ENCODE data around the gene FAM170B. TPM values are rescaled to one million over a fixed set of nuclear protein-coding genes. Genes with fewer than 3 reads are reported as not detected.

The FAM170B gene
- total RNA-seq (2014; rRNA removed; shearing (Covaris generic)), result not detected in 2 replicates

DNA sequence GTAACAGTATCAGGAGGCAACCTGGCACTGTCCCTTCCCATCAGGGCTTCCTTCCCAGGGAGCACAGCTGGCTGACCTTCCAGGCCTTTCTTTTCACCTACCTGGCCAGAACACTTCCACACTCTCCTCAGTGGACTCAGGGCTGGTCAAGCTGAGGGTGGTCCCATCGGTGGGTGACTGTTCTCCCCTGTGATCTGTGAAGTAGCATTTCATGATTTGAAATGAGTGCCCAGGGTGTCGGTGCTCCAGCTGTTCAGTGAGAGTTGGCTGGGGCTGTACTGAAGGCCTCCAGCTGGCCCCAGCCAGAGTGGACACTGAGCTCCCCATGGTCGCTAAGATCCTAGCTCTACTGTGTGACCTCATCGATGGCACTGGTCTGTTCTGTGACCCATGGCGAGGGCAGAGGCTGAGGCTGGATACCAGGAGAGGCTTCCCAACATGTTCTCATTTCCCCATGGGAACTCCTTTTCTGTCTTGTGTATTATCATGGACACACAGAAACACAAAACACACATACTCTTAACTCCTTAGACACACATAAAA, at the start of gene FAM170B:
FAM170B (minus strand) TSS at position 316 of the 543 bp plus-strand sequence; CDS start at position 213, 103 bp downstream.
- in situ Hi-C loops (cut with HindIII; ENCODE audit: low sequenced_read_pairs), result no loop called here
- no peak for DNase-seq (ENCODE audit: low spot score)

DNA sequence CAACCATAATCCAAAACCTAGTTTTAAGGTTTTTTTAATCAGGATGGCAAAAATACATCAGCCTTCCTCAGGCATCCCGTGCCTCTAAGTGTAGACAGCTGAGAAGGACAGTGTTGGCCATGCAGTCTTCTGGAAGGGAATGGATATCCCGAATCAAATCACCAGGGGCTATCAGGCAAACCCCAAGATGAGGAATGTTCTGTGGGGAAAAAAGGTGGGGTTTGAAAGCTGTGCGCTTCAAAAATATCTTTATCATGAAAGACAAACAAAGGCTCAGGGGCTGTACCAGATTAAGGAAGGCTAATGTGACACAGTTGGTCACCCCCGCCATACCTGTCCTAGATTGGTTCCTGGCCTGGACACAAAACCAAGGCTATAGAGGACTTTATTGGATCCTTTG, 49.0 kb upstream of the FAM170B start:
- in situ Hi-C loops (cut with HindIII; ENCODE audit: low sequenced_read_pairs), result no loop called here
- no peak for DNase-seq (ENCODE audit: low spot score)

DNA sequence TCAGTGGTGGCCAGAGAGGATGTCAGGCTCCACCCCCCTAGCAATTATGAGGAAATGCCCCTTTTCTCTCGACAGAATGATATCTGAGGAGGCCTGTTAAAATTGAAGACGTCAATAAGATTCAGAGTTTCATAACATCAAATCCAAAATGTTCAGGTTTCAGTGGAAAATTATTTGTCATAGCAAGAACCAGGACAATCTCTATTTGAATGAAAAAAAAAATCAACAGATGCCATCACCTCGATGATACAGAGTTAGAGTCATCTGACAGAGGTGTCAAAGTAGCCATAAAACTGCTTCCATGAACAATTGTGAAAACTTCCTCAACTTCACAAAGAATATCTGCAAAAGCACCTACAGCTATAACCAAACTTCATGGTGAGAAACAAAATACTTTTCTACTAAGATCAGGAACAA, 46.6 kb upstream of the FAM170B start:
- in situ Hi-C loops (cut with HindIII; ENCODE audit: low sequenced_read_pairs), result no loop called here
- no peak for DNase-seq (ENCODE audit: low spot score)

DNA sequence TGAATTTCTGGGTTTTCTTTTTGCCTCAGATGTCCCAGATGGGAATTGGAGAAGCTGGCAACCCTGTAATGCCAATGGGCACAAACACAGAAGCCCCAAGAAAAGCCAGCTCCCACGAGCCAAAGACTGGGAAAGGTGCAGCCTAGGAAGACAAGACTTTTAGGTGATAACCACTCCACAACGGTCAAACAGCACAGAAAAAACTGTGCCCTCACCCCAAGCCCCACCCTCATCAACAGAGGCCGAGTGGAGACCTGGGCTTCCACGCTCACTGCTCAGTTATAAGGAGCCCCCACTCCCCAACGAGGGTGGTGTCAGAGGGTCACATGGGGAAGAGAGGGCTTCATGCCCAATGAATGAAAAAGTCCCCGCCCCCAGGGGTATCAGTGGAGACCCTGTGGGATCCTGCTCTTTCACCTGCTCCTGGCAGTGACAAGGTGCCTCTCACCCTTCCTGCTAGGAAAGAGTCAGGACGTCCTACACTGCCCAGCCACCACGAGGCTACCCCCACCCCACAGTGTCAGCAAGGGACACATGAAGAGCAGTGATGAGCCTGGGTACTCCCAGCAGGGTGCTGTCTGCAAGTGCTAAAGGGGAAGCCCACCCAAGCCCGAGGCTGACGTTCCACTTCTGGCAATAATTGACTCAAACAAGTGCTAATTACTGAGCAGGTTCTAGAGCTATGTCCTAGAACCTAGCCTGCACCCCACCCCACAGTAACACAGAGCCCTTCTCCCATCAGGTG, 46.0 kb upstream of the FAM170B start:
- in situ Hi-C loops (cut with HindIII; ENCODE audit: low sequenced_read_pairs), result no loop called here
- no peak for DNase-seq (ENCODE audit: low spot score)

DNA sequence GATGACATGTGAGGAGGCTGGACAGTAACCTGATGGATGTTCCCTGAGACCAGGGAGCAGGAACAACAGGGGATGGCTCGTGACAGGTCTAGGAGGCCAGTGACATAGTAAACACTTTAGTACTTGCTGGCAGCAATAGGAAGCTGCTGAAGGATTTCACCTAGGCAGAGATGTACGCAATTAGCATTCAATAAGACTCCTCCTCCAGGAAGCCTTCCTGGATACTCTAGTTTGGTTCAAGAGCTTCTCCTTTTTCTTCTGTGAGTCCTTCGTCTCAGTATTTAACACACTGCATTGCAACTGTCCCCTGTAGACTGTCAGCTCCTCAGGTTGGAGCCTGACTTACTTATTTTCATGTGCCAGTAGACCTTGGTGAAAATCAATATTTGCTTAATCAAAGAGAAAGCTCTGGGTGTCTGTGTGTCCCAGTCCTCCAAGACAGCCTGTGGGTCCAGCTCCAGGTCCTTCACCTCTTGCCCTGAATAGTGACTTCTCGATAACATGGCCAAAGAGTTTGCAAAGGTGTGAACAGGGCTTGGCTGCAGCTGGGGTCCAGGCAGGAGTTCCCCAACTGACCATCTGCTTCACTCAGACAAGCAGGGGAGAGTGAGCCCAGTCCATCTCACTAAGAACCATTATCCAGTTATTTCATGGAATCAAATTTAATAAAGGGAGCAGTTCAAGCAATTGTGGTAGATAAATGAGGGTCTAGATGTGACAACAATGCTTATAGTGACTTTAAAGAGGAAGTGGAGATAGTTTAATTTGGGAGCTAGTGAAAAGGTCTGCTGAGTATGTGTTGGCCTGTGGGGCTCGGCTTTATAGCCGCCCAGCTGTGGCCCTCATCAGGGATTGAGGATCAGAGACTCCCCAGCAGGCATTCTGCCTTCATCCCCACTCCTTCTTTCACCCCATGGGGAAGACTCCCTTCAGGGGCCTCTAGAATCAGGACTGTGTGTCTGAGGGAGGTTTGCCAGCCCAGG, 45.0 kb upstream of the FAM170B start:
- in situ Hi-C loops (cut with HindIII; ENCODE audit: low sequenced_read_pairs), result no loop called here
- DNase-seq (ENCODE audit: low spot score), result no peak

DNA sequence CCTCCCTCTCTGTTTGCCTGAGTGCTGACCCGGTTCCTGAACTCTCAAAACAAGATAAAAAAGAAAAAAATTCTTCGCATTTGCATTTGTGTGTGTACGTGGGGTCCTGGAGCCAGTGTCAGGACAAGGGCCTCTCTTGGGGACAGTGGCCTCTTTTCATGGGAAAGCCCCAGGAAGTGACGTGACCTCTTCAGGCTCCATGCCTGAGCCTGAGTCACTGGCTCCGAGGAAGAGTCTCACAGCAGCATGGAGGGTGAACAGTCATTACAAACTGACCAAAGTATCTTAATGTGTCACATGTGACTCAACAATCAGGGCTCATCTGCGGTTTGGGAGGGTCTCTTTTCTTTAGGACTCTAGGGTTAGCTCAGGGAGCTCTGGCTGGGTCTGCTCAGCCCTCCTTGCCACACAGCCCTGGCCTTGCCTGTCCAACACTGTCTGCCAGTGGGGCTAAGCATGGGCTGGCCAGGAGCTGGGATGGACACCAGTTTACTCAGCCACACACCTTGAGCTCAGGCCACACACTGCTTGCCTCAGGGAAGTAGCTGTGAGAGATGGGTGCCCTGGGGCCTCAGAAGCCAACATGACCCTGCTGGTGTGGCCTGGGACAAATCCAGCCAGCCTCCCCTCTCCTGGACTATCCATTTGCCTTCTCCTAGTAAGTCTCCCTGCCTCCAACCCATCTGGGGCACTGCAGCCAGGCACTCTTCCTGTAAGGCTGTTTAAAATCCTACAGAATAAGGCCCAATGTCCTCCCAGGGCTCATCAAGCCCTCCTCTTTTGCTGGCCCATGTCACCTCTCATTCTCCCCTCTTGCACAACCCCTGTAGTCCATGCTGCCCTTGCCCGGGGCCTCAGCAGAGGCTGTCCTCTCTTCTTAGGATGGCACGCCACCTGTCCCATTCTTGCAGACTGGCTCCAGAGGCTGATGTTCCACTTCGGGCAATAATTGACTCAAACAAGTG, 43.9 kb upstream of the FAM170B start:
- in situ Hi-C loops (cut with HindIII; ENCODE audit: low sequenced_read_pairs), result no loop called here
- no peak for DNase-seq (ENCODE audit: low spot score)

DNA sequence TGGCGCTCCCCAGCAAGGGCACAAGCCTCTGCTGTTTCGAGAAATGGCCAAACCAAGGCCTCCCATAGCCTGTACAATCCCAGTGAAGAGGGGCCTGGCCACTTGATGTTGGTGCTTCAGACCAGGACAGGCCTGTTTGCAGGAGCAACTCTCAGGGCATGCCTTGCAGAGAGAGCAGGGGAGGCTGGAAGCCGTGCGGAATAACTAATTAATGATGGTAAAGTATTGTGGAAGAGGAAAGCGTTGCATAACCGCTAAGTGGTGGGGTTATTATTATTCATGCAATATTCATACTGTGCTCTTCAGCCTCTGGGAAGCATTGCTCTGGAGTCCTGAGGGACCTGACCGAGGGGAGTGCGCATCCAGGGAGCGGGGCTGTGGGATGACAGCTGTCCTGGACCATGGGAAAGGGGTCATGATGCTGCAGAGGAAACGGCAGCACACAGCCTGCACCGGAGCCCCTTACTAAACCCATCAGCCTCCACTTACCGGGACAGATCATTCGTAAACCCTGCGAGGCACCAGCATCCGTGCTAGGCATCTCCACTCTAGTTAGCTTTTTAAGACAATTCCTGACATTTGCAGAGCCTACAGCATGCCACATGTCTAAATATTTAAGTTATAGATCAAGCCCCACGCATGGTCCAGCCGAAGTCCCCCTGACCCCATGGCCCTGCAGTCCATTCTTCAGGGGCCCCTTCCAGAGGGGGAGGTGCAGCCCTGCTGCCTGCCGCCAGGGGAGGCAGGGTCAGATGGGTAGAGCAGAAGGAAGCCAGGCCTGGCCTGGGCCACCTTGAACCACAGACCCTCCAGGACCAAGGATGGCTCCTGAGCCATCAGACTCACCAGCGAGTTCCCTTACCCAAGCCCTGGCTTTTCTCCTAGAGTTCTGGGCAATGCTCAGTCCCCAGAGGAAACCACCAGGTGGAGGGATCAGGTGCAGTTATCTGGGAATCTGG, 42.8 kb upstream of the FAM170B start:
- no peak for DNase-seq (ENCODE audit: low spot score)
- in situ Hi-C loops (cut with HindIII; ENCODE audit: low sequenced_read_pairs), result no loop called here

DNA sequence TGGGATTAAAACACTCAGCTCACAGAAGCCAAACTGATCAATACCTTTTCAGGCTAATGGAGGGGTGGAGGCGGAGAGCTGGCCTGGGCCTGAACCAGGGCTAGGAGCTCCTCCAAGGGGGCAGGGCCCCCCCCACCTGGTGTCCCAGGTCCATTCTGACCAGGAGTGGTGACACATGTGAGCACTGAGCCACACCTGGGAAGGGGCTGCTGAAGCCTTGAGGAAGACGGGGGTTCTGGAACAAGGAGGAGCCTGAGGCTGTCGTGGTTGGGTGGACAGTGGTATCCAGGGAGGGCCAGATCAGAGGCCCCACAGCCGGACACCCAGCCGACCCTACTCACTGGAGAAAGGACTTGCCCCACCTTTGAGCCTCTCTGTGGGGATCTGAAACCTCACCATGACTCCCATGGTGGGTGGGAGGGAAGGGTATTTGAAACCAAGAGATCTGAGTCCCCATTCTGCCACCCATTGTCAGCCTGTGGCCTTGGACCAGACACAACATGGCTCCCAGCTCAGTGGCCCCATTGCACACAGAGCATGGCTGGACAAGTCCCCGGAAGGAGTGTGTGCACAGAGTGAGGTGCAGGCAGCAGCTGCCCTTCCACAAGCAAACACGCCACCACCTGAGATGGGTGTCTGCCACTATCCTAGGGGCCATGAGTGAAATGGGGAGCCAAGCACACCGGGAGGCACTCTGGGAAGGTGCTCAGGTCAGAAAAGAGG, 41.9 kb upstream of the FAM170B start:
- no peak for DNase-seq (ENCODE audit: low spot score)
- in situ Hi-C loops (cut with HindIII; ENCODE audit: low sequenced_read_pairs), result no loop called here

DNA sequence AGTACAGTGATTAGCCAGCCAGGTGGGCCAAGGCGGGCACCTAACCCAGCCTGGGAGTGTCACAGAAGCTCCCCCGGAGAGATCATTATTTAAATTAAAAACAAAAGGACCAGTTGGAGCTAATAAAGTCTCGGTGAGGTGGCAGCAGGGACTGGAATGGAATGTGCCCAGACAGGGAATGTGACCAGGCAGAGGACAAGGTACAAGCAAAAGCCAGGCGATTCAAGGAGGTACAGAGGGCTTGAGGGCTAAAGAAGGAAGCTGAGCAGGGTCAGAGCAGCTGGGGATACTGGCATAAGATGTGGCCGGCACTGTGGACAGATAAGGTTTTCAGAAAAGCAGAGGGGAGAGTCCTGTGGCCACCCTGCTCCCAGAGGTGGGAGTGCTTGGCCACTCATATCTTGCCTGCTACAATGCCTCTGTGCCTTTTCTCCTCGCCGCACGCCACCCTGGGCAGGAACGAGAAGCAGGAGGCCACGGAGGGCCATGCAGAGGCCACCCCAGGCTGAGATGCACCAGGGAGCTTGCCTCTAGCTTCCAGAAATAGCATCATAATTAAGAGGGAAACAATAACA, 41.2 kb upstream of the FAM170B start:
- no peak for DNase-seq (ENCODE audit: low spot score)
- in situ Hi-C loops (cut with HindIII; ENCODE audit: low sequenced_read_pairs), result no loop called here

DNA sequence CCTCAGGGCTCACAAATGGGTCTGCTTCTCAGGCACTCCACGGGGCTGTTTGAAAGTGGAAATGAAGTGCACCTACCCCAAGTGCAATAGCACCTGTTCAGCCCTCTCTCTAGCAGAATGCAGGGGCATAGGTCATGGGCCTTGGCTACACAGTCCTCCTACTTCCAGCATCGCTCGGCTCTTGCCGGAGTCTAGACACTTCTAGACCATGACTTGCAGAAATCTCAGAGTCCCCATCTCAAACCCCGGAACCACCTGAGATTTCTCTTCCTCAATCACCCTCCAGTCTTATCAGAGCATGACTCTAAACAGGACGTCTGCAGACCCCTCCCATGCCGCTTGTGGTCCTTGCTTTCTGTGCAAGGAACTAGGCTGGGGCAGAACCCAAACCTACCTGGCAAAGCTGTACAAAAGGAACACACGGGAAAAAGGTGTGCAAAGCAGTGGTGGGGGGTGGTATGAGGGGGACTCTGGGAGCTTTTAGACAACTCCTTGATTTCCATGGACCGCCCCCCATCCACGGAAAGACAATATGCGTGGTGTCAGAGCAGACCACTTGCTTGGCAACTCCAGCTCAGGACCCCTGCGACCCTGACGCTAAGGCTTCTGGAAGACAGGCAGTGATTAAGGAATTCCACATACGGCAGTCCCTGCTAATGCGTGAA, 40.6 kb upstream of the FAM170B start:
- DNase-seq (ENCODE audit: low spot score), result no peak
- in situ Hi-C loops (cut with HindIII; ENCODE audit: low sequenced_read_pairs), result no loop called here

DNA sequence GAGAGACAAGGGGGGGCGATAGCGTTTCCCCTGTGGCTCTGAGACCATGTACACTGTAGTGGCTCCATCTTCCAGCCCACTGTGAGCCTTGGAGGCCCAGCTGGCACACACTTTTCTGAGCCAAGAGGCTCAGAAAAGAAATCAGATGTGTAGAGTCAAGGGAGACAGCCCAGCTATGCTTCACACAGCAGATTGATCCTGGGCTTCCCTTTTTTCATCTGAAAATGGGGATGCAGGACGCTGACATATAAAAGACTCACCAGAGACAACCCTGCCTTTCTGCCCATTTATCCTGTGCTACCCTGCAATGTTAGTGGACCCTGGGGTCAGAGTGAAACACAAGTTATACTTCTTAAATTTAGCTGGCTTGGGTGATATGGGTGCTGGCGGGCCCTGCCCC, 40.0 kb upstream of the FAM170B start:
- in situ Hi-C loops (cut with HindIII; ENCODE audit: low sequenced_read_pairs), result no loop called here

DNA sequence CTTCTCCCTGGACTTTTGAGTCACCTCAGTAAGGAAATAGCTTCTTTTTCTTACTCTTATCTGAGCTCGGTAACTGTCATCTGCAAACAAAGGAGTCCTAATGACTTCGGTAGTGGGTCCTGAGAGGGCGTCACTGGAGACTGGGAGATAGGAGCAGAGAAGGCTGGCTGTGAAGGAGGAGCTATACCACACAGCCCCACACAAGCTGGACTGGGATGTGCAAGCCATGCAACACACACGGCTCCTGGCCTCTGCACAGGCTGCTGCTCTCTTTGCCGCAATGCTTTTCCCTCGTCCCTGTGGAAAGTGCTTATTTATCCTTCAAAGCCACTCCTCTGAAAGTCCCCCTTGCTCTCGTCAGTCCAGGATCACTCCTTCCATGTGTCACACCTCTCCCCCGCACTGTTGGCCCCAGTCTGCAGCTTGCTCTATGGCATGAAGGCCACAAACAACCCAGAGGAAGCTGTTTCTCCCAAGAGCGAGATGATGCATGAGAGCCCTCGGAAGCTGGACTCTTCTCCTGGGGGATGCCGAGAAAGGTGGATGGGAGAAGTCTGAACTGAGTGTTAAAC, 39.5 kb upstream of the FAM170B start:
- in situ Hi-C loops (cut with HindIII; ENCODE audit: low sequenced_read_pairs), result no loop called here
- no peak for DNase-seq (ENCODE audit: low spot score)

More for the DNA sequence above, 40.0 kb upstream of the FAM170B start:
- no peak for DNase-seq (ENCODE audit: low spot score)

DNA sequence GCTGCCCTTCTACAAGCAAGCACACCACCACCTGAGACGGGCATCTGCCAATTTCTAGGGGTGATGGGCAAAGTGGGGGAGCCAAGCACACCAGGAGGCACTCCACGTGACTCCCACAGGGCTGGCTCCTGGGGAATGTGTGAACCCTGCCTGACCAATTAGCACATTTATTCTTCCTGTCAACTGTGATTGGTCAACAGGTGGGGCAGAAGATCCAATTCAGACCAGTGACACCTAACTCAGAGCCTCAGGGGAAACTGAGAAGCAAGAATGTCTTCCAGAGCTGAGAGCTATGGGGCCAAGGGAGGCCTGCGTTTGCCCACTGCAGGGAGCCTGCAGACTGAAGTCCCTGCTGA, 38.9 kb upstream of the FAM170B start:
- in situ Hi-C loops (cut with HindIII; ENCODE audit: low sequenced_read_pairs), result no loop called here
- no peak for DNase-seq (ENCODE audit: low spot score)

DNA sequence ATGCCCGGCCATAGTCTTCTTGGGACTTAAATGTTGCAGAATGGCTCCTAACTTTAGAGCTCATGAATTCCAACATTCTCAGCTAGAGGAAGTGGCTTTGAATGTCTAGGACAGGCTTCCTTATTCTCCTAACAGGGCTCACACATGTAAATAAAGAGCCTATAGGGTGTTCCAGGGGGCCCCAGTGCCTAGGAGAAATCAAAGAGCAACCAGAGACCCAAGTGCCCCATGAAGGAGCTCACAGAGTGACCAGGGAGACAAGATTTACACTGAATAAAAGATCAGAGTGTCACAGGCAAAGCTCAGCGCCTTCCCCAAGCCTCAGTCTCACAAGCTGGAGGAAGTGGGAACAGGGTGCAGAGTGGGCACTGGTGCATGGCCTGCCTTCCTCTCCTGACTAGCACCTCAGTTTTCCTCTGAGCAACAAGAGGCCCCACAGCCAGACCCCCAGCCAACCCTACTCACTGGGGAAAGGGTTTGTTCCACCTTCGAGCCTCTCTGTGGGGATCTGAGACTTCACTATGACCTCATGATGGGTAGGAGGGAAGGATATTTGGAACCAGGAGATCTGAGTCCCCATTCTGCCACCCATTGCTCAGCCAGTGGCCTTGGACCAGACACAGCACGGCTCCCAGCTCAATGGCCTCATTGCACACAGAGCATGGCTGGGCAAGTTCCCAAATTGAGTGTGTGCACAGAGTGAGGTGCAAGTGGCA, 38.4 kb upstream of the FAM170B start:
- in situ Hi-C loops (cut with HindIII; ENCODE audit: low sequenced_read_pairs), result no loop called here
- DNase-seq (ENCODE audit: low spot score), result no peak

DNA sequence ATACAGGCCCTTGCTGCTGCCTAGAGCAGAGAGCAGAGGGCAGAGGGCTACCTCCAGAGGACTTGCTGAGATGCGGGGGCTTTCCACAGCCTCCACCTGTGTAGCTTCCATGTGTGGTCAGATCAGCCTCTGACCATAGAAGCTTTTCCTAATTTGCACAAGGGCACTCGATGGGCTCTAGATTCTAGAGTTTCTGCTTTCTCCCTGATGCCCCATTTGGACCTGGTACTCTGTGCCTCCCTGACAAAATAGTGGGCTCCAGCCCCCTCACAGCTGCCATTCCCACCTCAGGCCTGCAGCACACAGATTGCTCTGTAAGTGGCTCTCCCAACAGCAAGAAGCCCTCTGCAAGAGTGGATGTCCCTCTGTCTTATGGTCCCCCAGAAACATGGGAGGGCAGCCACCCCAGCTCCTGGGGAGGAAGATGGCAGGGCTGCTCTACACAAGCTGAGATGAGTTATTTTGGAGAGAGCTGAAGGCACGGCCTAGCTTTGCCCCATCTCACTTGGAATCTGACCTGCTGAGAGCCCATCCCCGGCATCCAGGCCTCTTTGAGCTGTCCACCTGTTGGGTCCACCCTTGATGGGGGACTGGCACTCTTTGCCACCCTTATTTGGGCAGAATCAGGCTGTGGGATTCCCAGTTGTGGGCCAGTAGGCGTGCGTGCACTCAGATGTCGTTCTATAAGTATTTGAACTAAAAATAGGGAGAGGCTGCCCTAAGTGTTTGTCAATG, 37.7 kb upstream of the FAM170B start:
- in situ Hi-C loops (cut with HindIII; ENCODE audit: low sequenced_read_pairs), result no loop called here
- DNase-seq (ENCODE audit: low spot score), result no peak

All from G401 (cell line).